GM12891 (cell line): ENCODE measurements around the gene ACSL3.

Experiments
- DNase-seq: peaks from one replicate; pipeline ENCODE4 v3.0.0; 2011; ENCODE audit warnings: low spot score; ENCODE audit not compliant: insufficient read length
- FAIRE-seq: peaks from 2 replicates; lab custom pipeline; 2011; peaks lifted over from hg19 to GRCh38; lab: Jason Lieb, UNC
- PAX5 ChIP-seq: IDR thresholded peaks from 2 replicates; pipeline ENCODE4 v1.6.1; 2011; ENCODE audit warnings: low read length, moderate library complexity, mild to moderate bottlenecking; ENCODE audit not compliant: insufficient read depth, severe bottlenecking
- POLR2A ChIP-seq: IDR thresholded peaks from 2 replicates; pipeline ENCODE4 v1.6.1; 2011; ENCODE audit warnings: low read depth, low read length, control low read depth
- POLR2AphosphoS5 ChIP-seq: IDR thresholded peaks from 2 replicates; pipeline ENCODE4 v1.6.1; 2011; ENCODE audit warnings: low read depth, low read length, control low read depth
- POU2F2 ChIP-seq: IDR thresholded peaks from 2 replicates; pipeline ENCODE4 v1.6.1; 2011; ENCODE audit warnings: low read depth, mild to moderate bottlenecking, control low read depth, low read length, moderate library complexity
- SPI1 ChIP-seq: IDR thresholded peaks from 2 replicates; pipeline ENCODE4 v1.6.1; 2011; ENCODE audit warnings: low read depth, low read length, control low read depth
- TAF1 ChIP-seq: IDR thresholded peaks from 2 replicates; pipeline ENCODE4 v1.6.1; 2011; ENCODE audit warnings: low read depth, low read length, control low read depth

The ACSL3 gene

GRCh38 chr2:222922019-222922800, 61.4 kb downstream of the ACSL3 start:
- TF ChIP-seq POU2F2 (no peak), SPI1 (no peak), POLR2AphosphoS5 (no peak), POLR2A (no peak), TAF1 (no peak), PAX5 (no peak)

GRCh38 chr2:222926915-222927314, 66.1 kb downstream of the ACSL3 start:
- FAIRE-seq (no peak), DNase-seq (no peak)
- TF ChIP-seq TAF1 (no peak), POLR2AphosphoS5 (no peak), PAX5 (no peak), POLR2A (no peak)

More at GRCh38 chr2:222922019-222922800, 61.4 kb downstream of the ACSL3 start:
- FAIRE-seq (no peak), DNase-seq (no peak)

GRCh38 chr2:222927600-222927999, 66.8 kb downstream of the ACSL3 start:
- TF ChIP-seq POLR2A: no peak
- TF ChIP-seq POLR2AphosphoS5: no peak
- TF ChIP-seq POU2F2: no peak
- TF ChIP-seq PAX5: no peak
- TF ChIP-seq SPI1: no peak
- TF ChIP-seq TAF1: no peak
- no peak for DNase-seq
- FAIRE-seq: no peak

- DNase-seq (no peak), FAIRE-seq (no peak)
- no peak for TF ChIP-seq POU2F2
- TF ChIP-seq PAX5: no peak
- TF ChIP-seq TAF1: no peak
- TF ChIP-seq POLR2AphosphoS5: no peak
- TF ChIP-seq POLR2A: no peak
- TF ChIP-seq SPI1: no peak
Measured at GRCh38 chr2:222928335-222928734, 67.5 kb downstream of the ACSL3 start.

- DNase-seq: no peak
- no peak for FAIRE-seq
- TF ChIP-seq TAF1 (no peak), PAX5 (no peak), POLR2AphosphoS5 (no peak), POLR2A (no peak), SPI1 (no peak), POU2F2 (no peak)
Measured at GRCh38 chr2:222930862-222931261, 70.0 kb downstream of the ACSL3 start.

GRCh38 chr2:222931659-222932058, 70.8 kb downstream of the ACSL3 start:
- TF ChIP-seq PAX5: no peak
- no peak for TF ChIP-seq TAF1
- no peak for TF ChIP-seq POLR2AphosphoS5
- no peak for TF ChIP-seq POU2F2
- TF ChIP-seq POLR2A: no peak
- no peak for TF ChIP-seq SPI1
- FAIRE-seq: no peak
- DNase-seq: no peak

- TF ChIP-seq POLR2A (no peak), SPI1 (no peak), PAX5 (no peak), POU2F2 (no peak), POLR2AphosphoS5 (no peak), TAF1 (no peak)
- FAIRE-seq: no peak
Measured at GRCh38 chr2:222933458-222933857, 72.6 kb downstream of the ACSL3 start.

GRCh38 chr2:222935688-222936298, 75.0 kb downstream of the ACSL3 start:
- DNase-seq (no peak), FAIRE-seq (no peak)
- no peak for TF ChIP-seq SPI1
- no peak for TF ChIP-seq POLR2A
- TF ChIP-seq POU2F2: no peak
- no peak for TF ChIP-seq TAF1
- no peak for TF ChIP-seq PAX5
- TF ChIP-seq POLR2AphosphoS5: no peak

More at GRCh38 chr2:222933458-222933857, 72.6 kb downstream of the ACSL3 start:
- no peak for DNase-seq

GRCh38 chr2:222936705-222937104, 75.9 kb downstream of the ACSL3 start:
- TF ChIP-seq POLR2A (no peak), SPI1 (no peak), POU2F2 (no peak), TAF1 (no peak), POLR2AphosphoS5 (no peak), PAX5 (no peak)
- FAIRE-seq (no peak), DNase-seq (no peak)
